Activated T-cell treated with anti-CD3 and anti-CD28 coated beads for 48 hours (primary cell): ENCODE results near the gene PLAGL2.

Source experiments
- DNase-seq: peaks from one replicate; pipeline ENCODE4 v3.0.0-alpha.2; 2020; ENCODE audit warnings: low read depth

The PLAGL2 gene

DNA sequence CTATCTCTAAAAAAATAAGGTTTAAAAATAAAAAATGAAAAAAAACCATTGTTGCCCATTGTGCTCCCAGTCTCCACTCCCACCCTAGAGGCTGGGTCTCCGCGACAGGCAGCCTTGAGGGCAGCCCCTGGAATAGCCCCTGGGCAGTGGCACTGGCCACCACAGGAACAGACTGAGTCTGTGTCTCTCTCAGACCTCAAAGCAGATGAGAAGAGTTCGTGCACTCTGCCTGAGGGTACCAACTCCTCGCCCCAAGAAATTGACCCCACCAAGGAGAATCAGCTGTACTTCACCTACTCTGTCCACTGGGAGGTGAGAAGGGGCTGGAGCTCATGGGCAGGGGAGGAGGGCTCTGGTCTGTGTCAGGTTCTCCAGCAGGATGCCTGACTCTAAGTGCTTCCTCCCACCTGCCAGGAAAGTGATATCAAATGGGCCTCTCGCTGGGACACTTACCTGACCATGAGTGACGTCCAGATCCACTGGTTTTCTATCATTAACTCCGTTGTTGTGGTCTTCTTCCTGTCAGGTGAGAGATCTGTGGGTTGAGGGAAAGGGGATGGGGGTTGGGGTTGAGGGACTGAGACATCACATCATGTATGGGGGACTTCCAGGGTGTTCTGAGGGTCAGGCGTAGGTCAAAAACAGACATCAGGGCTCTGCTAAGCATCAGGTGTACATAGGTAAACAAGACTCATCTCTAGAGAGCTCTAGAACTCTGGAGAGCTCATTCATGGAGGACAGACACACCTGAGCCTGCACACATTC, 62.5 kb downstream of the PLAGL2 start:
- no peak for DNase-seq

DNA sequence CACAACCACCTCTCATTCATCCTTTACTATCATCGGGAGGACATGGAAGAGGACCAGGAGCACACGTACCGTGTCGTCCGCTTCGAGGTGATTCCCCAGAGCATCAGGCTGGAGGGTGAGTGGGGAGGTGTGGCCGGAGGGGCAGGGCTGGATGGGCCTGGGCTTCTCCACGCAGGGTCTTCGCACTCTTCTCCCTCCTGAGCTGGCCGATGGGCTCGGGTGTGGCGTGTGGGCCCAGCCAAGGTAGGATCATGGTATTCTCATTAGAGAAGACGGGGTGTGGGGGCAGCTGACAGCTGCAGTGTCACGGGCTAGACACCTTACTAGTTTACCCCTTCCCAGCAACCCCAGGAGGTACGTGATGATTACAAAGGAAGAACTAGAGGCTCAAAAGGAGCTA, 64.6 kb downstream of the PLAGL2 start:
- no peak for DNase-seq
